OCI-LY7 (cell line): ENCODE measurements around the gene GNAO1. TPM values are rescaled to one million over a fixed set of nuclear protein-coding genes. Genes with fewer than 3 reads are reported as not detected.

Experiments used
- BruUV-seq: library from RNA; stranded (reverse); fragments of 400-500 nt; replicated peaks from 2 replicates; lab custom pipeline; 2021; lab: Mats Ljungman, UMichigan
- CTCF ChIA-PET: fragments of 300-600 bp; sonication (Branson Sonifier 250); formaldehyde crosslinking; loops from one replicate; lab custom pipeline; 2022; ENCODE audit warnings: antibody characterized with exemption; ENCODE audit not compliant: unreplicated experiment; lab: Charles Lee
- POLR2A ChIA-PET: fragments of 300-600 bp; sonication (Branson Sonifier 250); formaldehyde crosslinking; loops from one replicate; lab custom pipeline; 2022; ENCODE audit warnings: antibody characterized with exemption; lab: Charles Lee
- DNase-seq: peaks from one replicate; pipeline ENCODE4 v3.0.0-alpha.2; 2015; ENCODE audit warnings: low spot score
- H2AFZ ChIP-seq: fragments of 200-600 bp; sonication (generic), shearing (Covaris generic); 2 replicates; pipeline ENCODE4 v1.6.1; 2014; ENCODE audit warnings: mild to moderate bottlenecking, antibody characterized with exemption, low read length, moderate library complexity
- H3K27ac ChIP-seq: fragments of 200-600 bp; sonication (generic); 2 replicates; pipeline ENCODE4 v1.5.1; 2014; ENCODE audit warnings: mixed run types, low read depth, mild to moderate bottlenecking, moderate library complexity, low read length, inconsistent platforms; ENCODE audit not compliant: poor library complexity, severe bottlenecking
- H3K36me3 ChIP-seq: fragments of 200-600 bp; sonication (generic); 2 replicates; pipeline ENCODE4 v1.6.1; 2014; ENCODE audit warnings: mild to moderate bottlenecking, antibody characterized with exemption, low read length, moderate library complexity, mixed read lengths; ENCODE audit not compliant: insufficient read depth
- H3K4me1 ChIP-seq: fragments of 200-600 bp; sonication (generic); 2 replicates; pipeline ENCODE4 v1.5.1; 2014; ENCODE audit warnings: mild to moderate bottlenecking, low read length; ENCODE audit not compliant: insufficient read depth, poor library complexity, severe bottlenecking
- H3K4me2 ChIP-seq: fragments of 200-600 bp; sonication (generic); 2 replicates; pipeline ENCODE4 v1.6.1; 2014; ENCODE audit warnings: mild to moderate bottlenecking, low read length
- H3K4me3 ChIP-seq: fragments of 200-600 bp; sonication (generic); 2 replicates; pipeline ENCODE4 v1.5.1; 2014; ENCODE audit warnings: mild to moderate bottlenecking, low read depth, low read length; ENCODE audit not compliant: poor library complexity, severe bottlenecking
- H3K79me2 ChIP-seq: fragments of 200-600 bp; sonication (generic); 2 replicates; pipeline ENCODE4 v1.6.1; 2016; ENCODE audit warnings: low read depth, mild to moderate bottlenecking, low read length, moderate library complexity, mixed read lengths; ENCODE audit not compliant: insufficient read depth
- H3K9me2 ChIP-seq: fragments of 200-600 bp; sonication (generic); 2 replicates; pipeline ENCODE4 v1.6.1; 2016; ENCODE audit warnings: mild to moderate bottlenecking, low read length, mixed read lengths; ENCODE audit not compliant: insufficient read depth
- H3K9me3 ChIP-seq: fragments of 200-600 bp; sonication (generic); 2 replicates; pipeline ENCODE4 v1.6.1; 2014; ENCODE audit warnings: mild to moderate bottlenecking, mixed run types, low read length, mixed read lengths
- H4K20me1 ChIP-seq: fragments of 200-600 bp; sonication (generic); 2 replicates; pipeline ENCODE4 v1.6.1; 2014; ENCODE audit warnings: mild to moderate bottlenecking, antibody characterized with exemption, low read length, moderate library complexity, mixed read lengths; ENCODE audit not compliant: insufficient read depth
- CTCF ChIP-seq: fragments of 200-600 bp; sonication (generic); conservative IDR thresholded peaks from 2 replicates; pipeline ENCODE4 v1.5.1; 2014; ENCODE audit warnings: mild to moderate bottlenecking, antibody characterized with exemption, low read length, moderate library complexity, mixed read lengths
- EZH2phosphoT487 ChIP-seq: fragments of 200-600 bp; sonication (generic); IDR thresholded peaks from 2 replicates; pipeline ENCODE4 v1.6.1; 2018; ENCODE audit warnings: low read depth, borderline replicate concordance, mild to moderate bottlenecking, mixed run types, antibody characterized with exemption, low read length, moderate library complexity, mixed read lengths
- intact Hi-C: fragments of 100-400 bp; cut with micrococcal nuclease; formaldehyde crosslinking; loops from one replicate; pipeline ENCODE4 v1.10.0; 2022; ENCODE audit not compliant: unreplicated experiment
- total RNA-seq, 2 experiments: library from RNA; depleted of rRNA in 1 of 2; stranded (reverse); fragments of >200 nt in 1 of 2; shearing (Covaris generic) in 1 of 2; gene quantifications; 2 replicates each; pipeline ENCODE4 v1.2.3, GENCODE V29; 2014 to 2022

GNAO1 gene
- total RNA-seq, 2 experiments from 2014 or later: not detected

GRCh38 chr16:56289862-56290261 lies 98.6 kb downstream of the GNAO1 start:
- POLR2A ChIA-PET: no interaction called here
- CTCF ChIA-PET: no interaction called here
- no peak overlapping the region for H3K4me3 ChIP-seq
- H3K9me3 ChIP-seq: no peaks in the 10 kb centered on the region
- H3K36me3 ChIP-seq: no peaks in the 10 kb centered on the region
- no peaks in the 10 kb centered on the region for H3K79me2 ChIP-seq
- H3K4me2 ChIP-seq: no peak overlapping the region
- DNase-seq: no peak
- H3K9me2 ChIP-seq: no peaks in the 10 kb centered on the region
- H2AFZ ChIP-seq: no peak overlapping the region
- no peaks in the 10 kb centered on the region for H4K20me1 ChIP-seq
- TF ChIP-seq CTCF (no peak), EZH2phosphoT487 (no peak)
- intact Hi-C loops: loop anchor here (10.0 kb wide), 1 partner anchor 245 kb away; no protein-coding TSS in a partner anchor
- no peaks in the 10 kb centered on the region for H3K4me1 ChIP-seq
- H3K27ac ChIP-seq: no peak overlapping the region
- BruUV-seq: no TSS peak

DNA sequence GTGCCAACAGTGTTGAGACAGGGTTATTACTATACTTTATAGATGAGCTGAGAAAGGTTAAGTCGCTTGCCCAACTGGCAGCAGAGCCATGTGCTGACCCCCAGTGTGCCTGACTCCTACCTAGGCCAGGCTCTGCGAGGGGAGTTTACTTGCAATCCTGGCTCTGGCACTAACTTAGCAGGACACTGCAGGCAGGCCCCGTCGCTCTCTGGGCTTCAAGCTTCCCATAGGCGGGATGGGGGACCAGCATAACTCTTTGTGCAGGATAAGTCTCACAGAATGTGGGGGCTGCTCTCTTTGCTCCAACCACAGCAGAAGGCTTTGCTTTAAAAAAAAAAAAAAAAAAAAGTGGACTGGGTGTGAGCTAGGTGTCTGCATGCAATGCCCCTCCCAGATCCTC lies 102.7 kb downstream of the GNAO1 start:
- no TSS peak for BruUV-seq
- POLR2A ChIA-PET: interaction anchor here (0.6 kb wide), 1 partner anchor 509 kb away, joined by 3 read pairs; no protein-coding TSS in a partner anchor
- no peak for DNase-seq
- Histone ChIP-seq H4K20me1 (no peaks in the 10 kb centered on the region), H3K4me1 (no peaks in the 10 kb centered on the region), H2AFZ (no peak overlapping the region), H3K4me3 (no peak overlapping the region), H3K4me2 (no peak overlapping the region), H3K9me3 (no peaks in the 10 kb centered on the region), H3K36me3 (no peaks in the 10 kb centered on the region), H3K79me2 (no peaks in the 10 kb centered on the region), H3K27ac (no peak overlapping the region), H3K9me2 (no peaks in the 10 kb centered on the region)
- TF ChIP-seq EZH2phosphoT487 (no peak), CTCF (no peak)
- intact Hi-C loops: no loop called here
- CTCF ChIA-PET: no interaction called here

DNA sequence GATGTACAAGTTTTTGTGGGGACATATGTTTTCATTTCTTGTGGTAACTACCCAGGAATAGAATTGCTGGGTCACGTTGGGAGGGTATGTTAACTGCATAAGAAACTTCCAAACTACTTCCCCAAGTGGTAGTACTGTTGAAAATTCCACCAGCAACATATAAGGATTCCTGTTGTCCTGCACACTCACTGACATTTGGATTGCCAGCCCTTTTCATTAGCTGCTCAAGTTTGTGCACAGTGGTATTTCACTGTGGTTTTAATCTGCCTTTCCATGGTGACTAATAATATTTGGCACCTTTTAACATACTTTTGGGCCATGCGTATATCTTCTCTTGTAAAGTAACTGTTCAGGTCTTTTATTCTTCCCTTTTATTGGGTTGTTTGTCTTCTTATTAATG lies 103.3 kb downstream of the GNAO1 start:
- H2AFZ ChIP-seq: no peak overlapping the region
- ChIA-PET CTCF (interaction anchor here (0.6 kb wide), 1 partner anchor 1022 kb away, joined by 4 read pairs; no protein-coding TSS in a partner anchor), POLR2A (no interaction called here)
- H3K4me1 ChIP-seq: no peaks in the 10 kb centered on the region
- H3K79me2 ChIP-seq: no peaks in the 10 kb centered on the region
- no peaks in the 10 kb centered on the region for H4K20me1 ChIP-seq
- no peak overlapping the region for H3K4me2 ChIP-seq
- intact Hi-C loops: no loop called here
- no peak for DNase-seq
- no peak for TF ChIP-seq EZH2phosphoT487
- no peak for TF ChIP-seq CTCF
- BruUV-seq: no TSS peak
- no peaks in the 10 kb centered on the region for H3K9me3 ChIP-seq
- no peak overlapping the region for H3K4me3 ChIP-seq
- H3K27ac ChIP-seq: no peak overlapping the region
- no peaks in the 10 kb centered on the region for H3K36me3 ChIP-seq
- no peaks in the 10 kb centered on the region for H3K9me2 ChIP-seq
